DOHH2 (cell line): ENCODE measurements around the gene UMODL1.

Source experiments
- H3F3A ChIP-seq: fragments of 200-600 bp; sonication (generic), shearing (Covaris generic); 2 replicates; pipeline ENCODE4 v1.6.0; 2016; ENCODE audit warnings: antibody characterized with exemption, mild to moderate bottlenecking; ENCODE audit not compliant: control insufficient read depth, insufficient read depth
- H3K27ac ChIP-seq: fragments of 200-600 bp; sonication (generic); 2 replicates; pipeline ENCODE4 v1.5.1; 2014; ENCODE audit warnings: low read depth, mild to moderate bottlenecking, low read length, moderate library complexity
- H3K27me3 ChIP-seq: fragments of 200-600 bp; sonication (generic); 2 replicates; pipeline ENCODE4 v1.6.1; 2014; ENCODE audit warnings: mild to moderate bottlenecking, low read length, mixed read lengths; ENCODE audit not compliant: control insufficient read depth
- H3K36me3 ChIP-seq: fragments of 200-600 bp; sonication (generic); 2 replicates; pipeline ENCODE4 v1.6.1; 2014; ENCODE audit warnings: mild to moderate bottlenecking, low read length, moderate library complexity, mixed read lengths; ENCODE audit not compliant: control insufficient read depth
- H3K4me1 ChIP-seq: fragments of 200-600 bp; sonication (generic); 2 replicates; pipeline ENCODE4 v1.6.1; 2014; ENCODE audit warnings: mild to moderate bottlenecking, low read length, mixed read lengths; ENCODE audit not compliant: control insufficient read depth
- H3K4me2 ChIP-seq: fragments of 200-600 bp; sonication (generic); 2 replicates; pipeline ENCODE4 v1.6.0; 2014; ENCODE audit warnings: mild to moderate bottlenecking, low read length, moderate library complexity
- H3K4me3 ChIP-seq: fragments of 200-600 bp; sonication (generic); 2 replicates; pipeline ENCODE4 v1.5.1; 2014; ENCODE audit warnings: mild to moderate bottlenecking, low read length, mixed read lengths
- H3K79me2 ChIP-seq: fragments of 200-600 bp; sonication (generic); 2 replicates; pipeline ENCODE4 v1.6.1; 2014; ENCODE audit warnings: mild to moderate bottlenecking, low read length, mixed read lengths; ENCODE audit not compliant: control insufficient read depth
- H3K9me2 ChIP-seq: fragments of 200-600 bp; sonication (generic); replicated peaks from 2 replicates; pipeline ENCODE4 v1.6.1; 2014; ENCODE audit warnings: mild to moderate bottlenecking, low read length, mixed read lengths; ENCODE audit not compliant: control insufficient read depth
- H3K9me3 ChIP-seq: fragments of 200-600 bp; sonication (generic); 2 replicates; pipeline ENCODE4 v1.6.1; 2014; ENCODE audit warnings: antibody characterized with exemption, low read length, mixed read lengths; ENCODE audit not compliant: control insufficient read depth, insufficient read depth
- H4K20me1 ChIP-seq: fragments of 200-600 bp; sonication (generic); 2 replicates; pipeline ENCODE4 v1.6.0; 2014; ENCODE audit warnings: low read depth, mild to moderate bottlenecking, antibody characterized with exemption, low read length, moderate library complexity; ENCODE audit not compliant: control insufficient read depth, insufficient read depth
- EZH2phosphoT487 ChIP-seq: fragments of 200-600 bp; sonication (generic); IDR thresholded peaks from 2 replicates; pipeline ENCODE4 v1.6.1; 2017; ENCODE audit warnings: borderline replicate concordance, mild to moderate bottlenecking, antibody characterized with exemption, low read length, moderate library complexity, mixed read lengths
- TF ChIP-seq, protein P1 (sequence below): fragments of 200-600 bp; sonication (generic); IDR thresholded peaks from one replicate; pipeline ENCODE4 v1.5.1; 2014; ENCODE audit warnings: antibody characterized with exemption, mild to moderate bottlenecking, low read depth, low read length; ENCODE audit not compliant: poor library complexity, severe bottlenecking

UMODL1 gene

DNA sequence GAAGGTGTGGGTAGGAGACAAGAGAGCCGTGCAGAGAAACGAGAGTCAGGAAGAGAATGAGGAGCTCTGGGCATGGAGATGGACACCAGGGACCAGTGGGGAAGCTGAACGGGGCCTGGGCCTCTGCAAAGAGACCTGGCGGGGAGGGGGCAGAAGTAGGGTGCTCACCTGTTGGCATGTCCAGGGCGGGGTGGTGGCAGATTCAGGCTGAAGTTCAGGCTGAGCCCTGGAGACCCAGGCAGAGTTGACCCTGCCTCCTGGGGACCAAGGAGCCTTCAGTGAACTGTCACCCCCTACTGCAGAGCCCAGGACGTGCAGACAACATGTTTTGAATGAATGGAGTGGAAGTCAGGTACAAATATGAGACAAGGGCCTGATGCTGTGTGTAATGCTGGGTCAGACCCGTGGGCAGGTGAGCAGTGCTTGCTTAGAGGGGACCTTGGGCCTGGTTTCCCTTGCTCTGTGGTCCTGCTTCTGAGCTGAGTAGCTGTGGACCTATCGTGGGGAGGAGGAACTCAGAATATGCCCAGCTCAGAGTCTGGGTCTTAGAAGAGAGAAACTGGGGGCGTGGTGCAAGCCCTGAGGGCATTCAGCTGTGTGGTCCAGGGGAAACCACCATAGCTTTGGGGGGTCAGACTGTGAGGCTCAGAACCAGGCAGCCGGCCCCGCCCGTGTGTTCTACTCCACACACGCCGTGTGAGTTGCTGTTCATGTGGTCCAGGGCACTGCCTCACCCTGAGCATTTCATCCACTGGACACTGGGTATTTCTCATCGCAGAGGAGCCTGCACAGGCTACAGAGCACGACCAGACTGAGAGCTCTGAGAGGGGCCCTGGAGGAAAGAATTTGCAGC is 21.3 kb upstream of the UMODL1 start:
- Histone ChIP-seq H3K4me3 (no peak overlapping the region), H3K27me3 (no peaks in the 10 kb centered on the region), H3K4me2 (no peak overlapping the region), H3K9me2 (no peaks in the 10 kb centered on the region), H4K20me1 (no peaks in the 10 kb centered on the region), H3K36me3 (no peaks in the 10 kb centered on the region), H3K9me3 (no peaks in the 10 kb centered on the region), H3F3A (no peaks in the 10 kb centered on the region), H3K27ac (no peak overlapping the region), H3K4me1 (no peaks in the 10 kb centered on the region), H3K79me2 (no peaks in the 10 kb centered on the region)
- TF ChIP-seq, protein P1, sequence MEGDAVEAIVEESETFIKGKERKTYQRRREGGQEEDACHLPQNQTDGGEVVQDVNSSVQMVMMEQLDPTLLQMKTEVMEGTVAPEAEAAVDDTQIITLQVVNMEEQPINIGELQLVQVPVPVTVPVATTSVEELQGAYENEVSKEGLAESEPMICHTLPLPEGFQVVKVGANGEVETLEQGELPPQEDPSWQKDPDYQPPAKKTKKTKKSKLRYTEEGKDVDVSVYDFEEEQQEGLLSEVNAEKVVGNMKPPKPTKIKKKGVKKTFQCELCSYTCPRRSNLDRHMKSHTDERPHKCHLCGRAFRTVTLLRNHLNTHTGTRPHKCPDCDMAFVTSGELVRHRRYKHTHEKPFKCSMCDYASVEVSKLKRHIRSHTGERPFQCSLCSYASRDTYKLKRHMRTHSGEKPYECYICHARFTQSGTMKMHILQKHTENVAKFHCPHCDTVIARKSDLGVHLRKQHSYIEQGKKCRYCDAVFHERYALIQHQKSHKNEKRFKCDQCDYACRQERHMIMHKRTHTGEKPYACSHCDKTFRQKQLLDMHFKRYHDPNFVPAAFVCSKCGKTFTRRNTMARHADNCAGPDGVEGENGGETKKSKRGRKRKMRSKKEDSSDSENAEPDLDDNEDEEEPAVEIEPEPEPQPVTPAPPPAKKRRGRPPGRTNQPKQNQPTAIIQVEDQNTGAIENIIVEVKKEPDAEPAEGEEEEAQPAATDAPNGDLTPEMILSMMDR, result no peak
- no peak for TF ChIP-seq EZH2phosphoT487

DNA sequence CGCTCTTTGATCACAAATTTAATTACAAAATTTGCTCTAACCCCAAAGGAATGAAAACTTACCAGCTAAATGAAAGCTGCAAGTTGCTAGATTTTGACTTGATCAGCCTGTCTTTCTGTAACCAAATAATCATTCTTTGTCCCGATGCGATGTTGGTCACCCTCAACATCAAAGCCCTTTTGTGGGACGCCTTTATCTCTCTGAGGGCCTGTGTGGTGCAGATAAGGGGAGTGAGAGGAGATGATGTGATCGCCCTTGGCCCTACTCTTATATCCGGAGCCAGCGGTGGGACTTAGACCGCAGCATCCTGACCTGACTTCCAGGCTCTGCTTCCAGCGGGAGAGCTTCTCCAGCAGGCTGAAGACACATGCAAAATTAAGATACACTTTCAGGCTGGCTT is 19.3 kb upstream of the UMODL1 start:
- Histone ChIP-seq H3K27me3 (no peaks in the 10 kb centered on the region), H3F3A (no peaks in the 10 kb centered on the region), H3K9me2 (no peaks in the 10 kb centered on the region), H4K20me1 (no peaks in the 10 kb centered on the region), H3K4me1 (no peaks in the 10 kb centered on the region), H3K27ac (no peak overlapping the region), H3K4me2 (no peak overlapping the region), H3K36me3 (no peaks in the 10 kb centered on the region), H3K4me3 (no peak overlapping the region), H3K79me2 (no peaks in the 10 kb centered on the region), H3K9me3 (no peaks in the 10 kb centered on the region)
- TF ChIP-seq, protein P1, result no peak
- TF ChIP-seq EZH2phosphoT487, result no peak

DNA sequence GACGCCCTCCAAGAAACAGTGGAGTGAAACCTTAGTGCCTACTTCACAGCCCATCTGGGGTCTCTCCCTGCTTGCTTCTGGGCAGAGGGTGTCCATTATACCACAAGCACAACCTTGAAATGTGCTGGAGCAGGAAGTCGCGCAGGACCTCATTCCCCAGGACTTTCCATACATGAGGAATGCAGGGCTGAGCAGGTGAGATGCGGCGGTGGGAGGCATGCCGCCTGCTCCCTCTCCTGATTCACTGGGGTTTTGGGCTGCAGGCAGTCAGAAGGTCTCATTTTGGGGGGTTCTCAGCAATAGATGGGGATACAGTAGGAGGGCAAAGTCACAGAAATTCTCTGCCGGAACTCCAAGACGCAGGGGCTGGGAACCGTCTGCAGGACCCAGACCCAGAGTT is 15.7 kb upstream of the UMODL1 start:
- Histone ChIP-seq H3F3A (0 out of 2 replicates have a peak, but pooled peaks cover 2% of the 10 kb centered on the region), H4K20me1 (no peaks in the 10 kb centered on the region), H3K4me2 (no peak overlapping the region), H3K4me3 (no peak overlapping the region), H3K9me2 (no peaks in the 10 kb centered on the region), H3K36me3 (no peaks in the 10 kb centered on the region), H3K79me2 (no peaks in the 10 kb centered on the region), H3K9me3 (no peaks in the 10 kb centered on the region), H3K27me3 (no peaks in the 10 kb centered on the region), H3K4me1 (no peaks in the 10 kb centered on the region), H3K27ac (no peak overlapping the region)
- TF ChIP-seq, protein P1, result no peak
- TF ChIP-seq EZH2phosphoT487, result no peak
